Panc1 (cell line): ENCODE data around the gene PGF.

ENCODE experiments used
- POLR2AphosphoS5 ChIP-seq: IDR thresholded peaks from 2 replicates; pipeline ENCODE4 v1.6.1; 2012; ENCODE audit warnings: mild to moderate bottlenecking, low read depth, low read length, moderate library complexity
- REST ChIP-seq, 2 experiments: IDR thresholded peaks; 2 replicates each; pipeline ENCODE4 v1.6.1; 2011 to 2012; ENCODE audit warnings: low read depth in 2 of 2, control low read depth in 1 of 2, low read length in 1 of 2, mild to moderate bottlenecking in 1 of 2, moderate library complexity in 1 of 2; ENCODE audit not compliant: insufficient read depth in 1 of 2
- SIN3A ChIP-seq: IDR thresholded peaks from 2 replicates; pipeline ENCODE4 v1.6.1; 2012; ENCODE audit warnings: low read depth, mild to moderate bottlenecking, low read length, moderate library complexity, borderline replicate concordance; ENCODE audit not compliant: insufficient read depth
- TCF7L2 ChIP-seq: IDR thresholded peaks from 2 replicates; pipeline ENCODE4 v1.6.1; 2011; ENCODE audit warnings: mild to moderate bottlenecking, low read depth, low read length, inconsistent platforms
- TF ChIP-seq, protein P1 (sequence below): fragments of 450-650 bp; IDR thresholded peaks from 2 replicates; pipeline ENCODE4 v1.5.1; 2017; ENCODE audit warnings: mild to moderate bottlenecking

GRCh38 chr14:74985806-74986205 lies 30.4 kb upstream of the PGF start:
- TF ChIP-seq, protein P1, sequence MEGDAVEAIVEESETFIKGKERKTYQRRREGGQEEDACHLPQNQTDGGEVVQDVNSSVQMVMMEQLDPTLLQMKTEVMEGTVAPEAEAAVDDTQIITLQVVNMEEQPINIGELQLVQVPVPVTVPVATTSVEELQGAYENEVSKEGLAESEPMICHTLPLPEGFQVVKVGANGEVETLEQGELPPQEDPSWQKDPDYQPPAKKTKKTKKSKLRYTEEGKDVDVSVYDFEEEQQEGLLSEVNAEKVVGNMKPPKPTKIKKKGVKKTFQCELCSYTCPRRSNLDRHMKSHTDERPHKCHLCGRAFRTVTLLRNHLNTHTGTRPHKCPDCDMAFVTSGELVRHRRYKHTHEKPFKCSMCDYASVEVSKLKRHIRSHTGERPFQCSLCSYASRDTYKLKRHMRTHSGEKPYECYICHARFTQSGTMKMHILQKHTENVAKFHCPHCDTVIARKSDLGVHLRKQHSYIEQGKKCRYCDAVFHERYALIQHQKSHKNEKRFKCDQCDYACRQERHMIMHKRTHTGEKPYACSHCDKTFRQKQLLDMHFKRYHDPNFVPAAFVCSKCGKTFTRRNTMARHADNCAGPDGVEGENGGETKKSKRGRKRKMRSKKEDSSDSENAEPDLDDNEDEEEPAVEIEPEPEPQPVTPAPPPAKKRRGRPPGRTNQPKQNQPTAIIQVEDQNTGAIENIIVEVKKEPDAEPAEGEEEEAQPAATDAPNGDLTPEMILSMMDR, result no peak
- TF ChIP-seq REST (IDR thresholded peaks at IDR 0.05; ENCODE audit: insufficient read depth in 1 of 2, low read depth in 2 of 2, low read length in 1 of 2), result no peak
- TF ChIP-seq POLR2AphosphoS5, result no peak
- TF ChIP-seq SIN3A, result no peak
- TF ChIP-seq TCF7L2, result no peak
